ENCODE measurements around the gene GMNC. TPM values are rescaled to one million over a fixed set of nuclear protein-coding genes. Genes with fewer than 3 reads are reported as not detected.

The GMNC gene
- under 0.01 TPM in 1 of 2 replicates, not detected in the other for total RNA-seq

DNA sequence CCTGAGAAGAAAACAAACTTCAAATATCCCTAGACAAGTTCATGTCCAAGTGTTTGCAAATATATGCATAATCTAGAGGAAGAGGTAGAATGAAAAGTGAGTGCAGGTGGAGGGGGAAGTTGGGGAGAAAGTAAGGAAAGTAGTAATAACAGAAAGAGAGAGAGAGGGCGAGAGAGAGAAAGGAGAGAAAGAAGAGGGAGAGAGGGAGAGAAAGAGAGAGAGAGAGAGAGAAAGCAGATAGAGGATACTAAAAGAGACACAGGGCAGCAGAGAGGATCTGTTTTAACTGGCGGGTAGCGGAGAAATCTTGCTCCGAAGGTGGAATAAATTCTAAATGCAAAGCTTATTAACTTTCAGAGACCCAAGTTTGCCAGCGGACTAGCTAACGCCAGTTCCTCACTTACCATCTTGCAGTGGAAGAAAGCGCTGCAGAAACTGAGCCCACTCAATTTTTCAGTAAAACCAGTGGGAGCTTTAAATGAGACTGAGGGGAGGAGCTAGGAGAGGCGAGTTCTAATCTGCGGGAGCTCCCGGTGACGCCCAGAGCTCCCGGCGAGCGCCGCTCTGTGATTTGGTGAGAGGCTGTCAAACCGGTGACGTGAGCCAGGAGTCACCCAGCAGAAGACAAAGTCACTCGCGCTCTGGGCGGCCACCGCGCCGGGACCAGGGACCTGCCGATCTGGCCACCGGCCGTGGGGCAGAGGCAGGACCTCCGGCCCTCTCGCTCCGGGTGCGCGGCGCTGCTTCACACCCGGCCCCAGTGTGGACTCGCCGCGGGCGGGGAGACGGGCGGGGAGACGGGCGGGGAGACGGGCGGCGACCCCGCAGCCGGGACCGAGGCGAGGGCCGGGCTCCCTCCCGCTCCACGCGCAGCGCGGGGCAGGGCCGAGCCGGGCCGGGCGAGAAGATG lies at the start of gene GMNC:
Gene GMNC (minus strand): TSS at position 486 of the 910 bp plus-strand sequence. CDS start 79 bp downstream, at position 407.

Measured in endothelial cell of coronary artery (primary cell).